HG03103 (cell line): Measurements from ENCODE around the gene LAMTOR3.
"Not testable (repeated sequence)": the region's sequence is repeated elsewhere in the genome, so short reads cannot be mapped to it uniquely, and the experiment has no call there.

ENCODE experiments used
- ATAC-seq: cut with Tn5 transposase; IDR thresholded peaks from one replicate; pipeline ENCODE4 v1.9.1; 2021; ENCODE audit warnings: low read depth; ENCODE audit not compliant: unreplicated experiment

The LAMTOR3 gene

DNA sequence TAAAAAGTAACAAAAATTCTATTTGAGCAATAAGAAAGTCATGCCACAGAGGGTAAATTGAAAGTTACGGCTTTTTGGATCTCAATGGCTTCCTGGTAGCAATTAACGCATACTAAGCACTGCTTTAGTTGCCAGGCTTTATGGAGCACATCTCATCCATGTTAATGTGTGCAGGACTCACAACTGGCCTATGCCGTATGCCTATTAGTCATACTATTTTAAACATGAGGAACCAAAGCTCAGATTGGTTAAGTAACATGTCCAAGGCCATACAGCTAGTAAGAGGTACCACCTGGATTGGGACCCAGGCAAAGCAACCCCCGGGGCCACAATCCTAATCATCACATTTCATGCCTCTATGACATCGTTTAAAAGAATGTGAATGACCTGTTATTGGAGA lies 60.5 kb downstream of the LAMTOR3 start:
- ATAC-seq, result no peak

- ATAC-seq, result no peak
These were observed 61.5 kb downstream of the LAMTOR3 start for GRCh38 chr4:99832758-99833157.

DNA sequence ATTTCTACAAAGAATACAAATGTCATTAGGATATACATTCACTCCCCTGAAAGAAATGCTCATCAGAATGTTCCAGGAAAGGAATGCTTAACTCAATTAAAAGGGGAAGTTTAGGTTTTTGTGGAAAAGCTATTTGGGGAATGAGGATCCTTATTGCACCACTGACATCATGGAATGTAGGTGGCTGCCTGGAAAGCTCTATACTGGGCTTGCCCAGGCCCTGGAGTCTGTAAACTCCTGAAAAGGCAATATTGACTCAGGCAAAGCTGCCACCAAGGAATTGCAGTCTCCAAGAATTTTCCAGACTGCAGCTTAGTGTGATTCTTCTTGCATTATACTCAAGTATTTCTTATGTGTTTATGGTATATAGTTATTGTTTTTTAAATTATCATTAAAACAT lies 61.9 kb downstream of the LAMTOR3 start:
- ATAC-seq, result no peak

- ATAC-seq, result not testable (repeated sequence)
These were observed 64.2 kb downstream of the LAMTOR3 start for GRCh38 chr4:99830051-99830450.

GRCh38 chr4:99828477-99828876 lies 65.8 kb downstream of the LAMTOR3 start:
- ATAC-seq, result no peak
